GM18868 (cell line): ENCODE data around the gene AFAP1L1.
"Not testable (repeated sequence)": the region's sequence is repeated elsewhere in the genome, so short reads cannot be mapped to it uniquely, and the experiment has no call there.

Experiments used
- ATAC-seq: cut with Tn5 transposase; IDR thresholded peaks from one replicate; pipeline ENCODE4 v1.9.1; 2021; ENCODE audit warnings: mild to moderate bottlenecking, moderate library complexity; ENCODE audit not compliant: unreplicated experiment

Gene AFAP1L1

DNA sequence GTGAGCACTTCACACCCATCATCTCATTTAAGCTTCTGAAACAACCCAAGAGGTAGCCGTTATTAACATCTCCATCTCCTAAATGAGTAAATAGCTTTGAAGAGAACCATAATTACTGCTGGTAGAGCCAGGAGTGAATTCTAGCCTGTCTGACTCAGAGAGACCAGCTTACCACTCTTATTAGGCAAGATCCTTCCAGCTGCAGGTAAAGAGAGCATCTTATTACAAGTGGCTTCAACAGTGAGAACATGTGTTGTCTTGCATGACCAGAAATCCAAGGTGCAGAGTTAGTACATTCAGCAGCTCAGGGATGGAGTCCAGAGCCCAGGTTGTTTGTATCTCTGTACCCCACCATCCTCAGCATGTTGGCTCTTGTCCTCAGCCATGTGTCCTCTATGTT lies 10.9 kb upstream of the AFAP1L1 start:
- ATAC-seq, result no peak

DNA sequence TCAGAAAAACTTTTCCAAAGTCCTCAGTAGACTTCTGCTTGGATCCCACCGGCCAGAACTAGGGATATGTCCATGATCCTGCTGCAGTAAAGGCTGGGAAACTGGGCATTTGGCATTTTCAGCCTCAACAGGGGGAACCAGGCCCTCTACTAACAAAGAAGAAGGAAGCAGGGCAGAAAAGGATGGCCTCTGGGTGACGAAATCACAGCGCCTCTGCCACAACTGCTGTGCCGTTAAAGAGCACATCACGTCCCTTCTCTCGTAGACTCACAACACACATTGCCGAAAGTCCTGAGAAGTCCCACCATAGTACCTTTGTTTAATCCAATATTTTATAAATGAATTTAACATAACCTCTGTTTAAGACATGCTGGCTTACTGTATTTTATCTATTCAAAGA lies 10.4 kb upstream of the AFAP1L1 start:
- ATAC-seq, result no peak

DNA sequence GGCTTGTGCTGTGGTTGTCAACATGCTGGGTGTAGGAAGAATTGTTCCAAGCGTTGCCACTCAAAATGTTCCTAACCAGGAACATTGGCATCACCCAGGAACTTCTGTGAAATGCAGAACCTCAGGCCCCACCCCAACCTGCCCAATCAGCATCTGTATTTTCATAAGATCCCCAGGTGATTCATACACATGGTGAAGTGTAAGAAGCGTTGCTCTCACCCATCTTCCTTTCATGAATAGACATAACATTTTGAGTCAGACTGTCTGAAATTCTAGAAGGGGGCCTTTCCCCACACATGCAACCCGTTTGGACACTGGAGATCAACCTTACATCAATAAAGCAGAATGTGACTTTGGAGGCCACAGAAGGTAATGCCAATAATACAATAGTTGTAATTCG lies 9.3 kb upstream of the AFAP1L1 start:
- ATAC-seq, result no peak

DNA sequence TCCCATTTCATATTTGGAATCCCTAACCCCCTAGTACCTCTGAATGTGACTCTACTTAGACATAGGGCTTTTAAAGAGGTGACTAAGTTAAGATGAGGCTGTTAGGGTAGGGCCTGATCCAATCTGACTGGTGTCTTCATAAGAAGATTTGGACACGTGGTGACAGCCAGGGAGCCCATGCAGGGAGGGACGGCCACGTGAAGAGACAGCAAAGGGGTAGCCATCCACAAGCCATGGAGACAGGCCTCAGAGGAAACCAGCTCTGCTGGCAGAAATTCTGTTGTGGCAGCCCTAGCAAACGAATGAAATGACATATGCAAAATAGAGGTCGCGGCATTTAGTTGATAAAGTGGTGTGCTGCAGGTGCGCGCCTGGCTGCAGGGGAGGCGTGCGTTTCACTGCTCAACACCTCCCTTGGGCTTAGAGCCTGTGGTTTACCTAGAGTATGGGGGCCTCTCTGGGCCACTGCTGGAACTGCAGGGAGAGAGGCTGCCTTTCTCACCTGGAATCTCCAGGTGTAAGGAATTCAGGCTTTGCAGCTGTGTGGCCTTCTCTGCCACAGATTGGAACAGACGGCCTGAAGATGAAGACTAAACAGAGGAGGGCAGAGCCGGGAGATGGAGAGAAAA lies 7.1 kb upstream of the AFAP1L1 start:
- peak; percentile 83 for ATAC-seq

DNA sequence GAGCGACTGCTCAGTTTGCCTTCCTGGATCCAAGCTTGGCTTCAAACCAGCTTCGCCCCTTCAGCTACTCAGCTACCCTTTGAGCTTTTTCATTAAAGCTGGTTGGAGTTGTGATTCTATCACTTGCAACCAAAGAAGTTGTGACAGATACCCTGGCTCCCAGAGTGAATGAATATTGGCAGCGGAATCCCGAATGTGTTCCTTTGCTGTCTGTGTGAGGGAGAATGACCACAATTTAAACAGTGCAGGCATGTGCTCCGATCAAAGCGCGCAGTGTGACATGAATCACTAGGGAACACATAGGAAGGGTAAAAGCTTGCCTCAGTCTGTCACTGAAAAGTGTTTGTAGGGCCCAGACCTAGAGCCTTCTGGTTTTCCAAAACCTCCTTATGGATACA lies 6.6 kb upstream of the AFAP1L1 start:
- no peak for ATAC-seq

DNA sequence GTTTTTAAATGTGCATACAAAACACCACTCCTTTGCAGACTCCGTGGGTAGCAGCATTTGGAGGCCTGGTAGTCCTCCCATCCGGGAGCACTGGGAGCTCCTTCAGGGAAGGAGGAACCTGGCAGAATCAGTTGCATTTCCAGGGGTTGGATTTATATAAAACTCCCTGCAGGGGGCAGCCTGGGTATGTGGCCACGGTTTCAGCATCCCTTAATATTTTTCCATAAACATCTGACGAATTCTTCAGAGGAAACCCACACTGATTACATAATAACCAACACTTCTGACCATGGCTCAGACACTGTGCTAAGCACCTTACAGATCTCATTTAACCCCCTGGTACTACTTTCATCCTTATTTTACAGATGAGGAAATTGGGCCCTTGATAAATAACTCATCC lies 6.1 kb upstream of the AFAP1L1 start:
- no peak for ATAC-seq

DNA sequence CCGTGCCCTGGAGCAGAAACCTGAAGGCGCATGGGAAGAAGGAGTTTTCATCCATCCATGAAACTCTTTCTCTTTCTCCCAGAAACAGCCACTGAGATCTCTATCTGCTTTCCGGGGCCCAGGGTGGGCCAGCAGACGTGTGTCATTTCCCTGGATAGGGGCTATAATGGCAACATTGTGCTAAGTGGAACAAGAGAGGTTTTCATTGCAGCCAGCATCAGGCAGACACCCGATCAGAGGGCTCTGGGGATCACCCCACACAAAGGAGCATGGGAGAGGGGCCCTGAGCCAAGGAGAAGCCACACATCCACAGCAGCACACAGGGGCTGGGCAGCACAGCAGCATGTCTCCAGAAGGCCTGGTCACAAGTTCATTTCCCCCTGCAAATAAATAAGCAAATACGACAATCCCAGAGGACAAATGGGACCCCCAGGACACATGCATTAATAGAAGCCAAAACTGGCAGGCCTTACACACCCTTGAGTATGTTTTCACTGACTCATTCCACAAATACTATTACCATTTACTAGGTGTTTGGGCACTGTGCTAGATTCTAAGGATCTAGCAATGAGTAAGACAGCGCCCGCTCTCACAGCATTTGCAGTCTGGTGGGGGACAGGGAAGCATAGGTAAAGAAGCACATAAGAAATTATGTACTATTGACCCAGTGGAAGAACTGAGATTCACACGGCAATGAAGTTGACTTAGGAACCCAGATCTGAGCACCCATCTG lies 4.3 kb upstream of the AFAP1L1 start:
- no peak for ATAC-seq

DNA sequence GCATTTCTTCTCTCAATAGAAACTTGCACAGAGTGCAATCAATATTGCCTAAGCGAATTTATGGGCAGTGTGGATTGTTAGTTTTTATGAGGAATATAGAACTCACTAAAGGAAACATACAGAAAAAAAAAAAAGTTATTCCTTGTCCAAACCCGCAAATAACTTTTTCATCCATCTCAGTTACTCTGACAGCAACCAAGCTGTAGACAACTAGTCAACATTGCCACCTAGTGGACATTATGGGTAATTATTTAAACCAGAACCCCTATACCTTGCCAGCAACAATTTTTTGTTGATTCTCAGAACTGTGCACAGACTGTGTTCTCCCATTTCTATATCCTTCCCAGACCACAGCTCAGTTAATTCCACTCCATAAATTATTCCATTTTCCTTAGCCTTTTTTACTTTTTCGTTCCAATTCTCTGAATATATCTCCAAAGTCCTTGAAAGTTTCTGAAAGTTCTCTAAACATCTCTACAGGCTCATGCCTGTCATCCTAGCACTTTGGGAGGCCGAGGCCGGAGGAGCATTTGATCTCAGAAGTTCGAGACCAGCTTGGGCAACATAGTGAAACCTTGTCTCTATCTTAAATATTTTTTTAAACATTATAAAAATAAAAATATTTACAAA lies 2.6 kb upstream of the AFAP1L1 start:
- ATAC-seq, result peak; percentile 49

DNA sequence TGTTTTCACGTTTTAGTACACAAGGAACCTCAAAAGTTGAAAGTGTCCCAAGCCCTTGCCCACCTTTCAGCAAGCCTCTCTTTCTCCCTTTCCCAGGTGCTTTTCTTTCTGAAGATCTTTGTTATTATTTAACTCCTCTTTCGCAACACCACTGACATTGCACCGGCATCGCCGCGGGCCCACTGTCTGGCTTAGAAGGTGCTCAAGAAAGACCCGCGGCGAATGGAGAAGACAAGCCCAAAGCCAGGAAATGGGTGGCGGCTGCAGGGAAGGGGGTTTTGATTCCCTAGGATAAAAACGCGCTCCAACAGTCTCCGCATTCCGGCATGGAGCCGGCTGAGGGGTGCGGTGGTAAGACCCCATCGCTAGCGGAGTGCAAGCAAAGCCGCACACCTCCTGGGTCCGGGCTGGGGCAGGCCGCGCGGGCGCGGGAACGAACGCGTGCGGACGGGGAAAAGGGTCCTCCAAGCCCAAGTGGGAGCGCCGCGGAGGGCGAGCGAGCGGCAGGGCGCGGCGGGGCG lies 404 bp upstream of the AFAP1L1 start:
- ATAC-seq, result no peak

DNA sequence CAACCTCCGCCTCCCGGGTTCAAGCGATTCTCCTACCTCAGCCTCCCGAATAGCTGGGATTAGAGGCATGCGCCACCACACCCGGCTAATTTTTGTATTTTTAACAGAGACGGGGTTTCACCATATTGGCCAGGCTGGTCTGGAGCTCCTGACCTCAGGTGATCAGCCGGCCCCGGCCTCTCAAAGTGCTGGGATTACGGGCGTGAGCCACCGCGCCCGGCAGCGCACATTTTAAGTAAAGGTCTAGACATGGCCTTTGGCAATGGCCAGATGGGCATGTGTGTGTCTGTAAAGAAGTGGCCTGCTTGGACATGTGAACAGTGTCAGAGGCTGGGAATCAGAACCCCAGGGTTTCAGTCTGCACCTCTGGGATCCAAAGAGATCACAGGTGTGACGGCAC lies 1.1 kb downstream of the AFAP1L1 start:
- ATAC-seq, result not testable (repeated sequence)

DNA sequence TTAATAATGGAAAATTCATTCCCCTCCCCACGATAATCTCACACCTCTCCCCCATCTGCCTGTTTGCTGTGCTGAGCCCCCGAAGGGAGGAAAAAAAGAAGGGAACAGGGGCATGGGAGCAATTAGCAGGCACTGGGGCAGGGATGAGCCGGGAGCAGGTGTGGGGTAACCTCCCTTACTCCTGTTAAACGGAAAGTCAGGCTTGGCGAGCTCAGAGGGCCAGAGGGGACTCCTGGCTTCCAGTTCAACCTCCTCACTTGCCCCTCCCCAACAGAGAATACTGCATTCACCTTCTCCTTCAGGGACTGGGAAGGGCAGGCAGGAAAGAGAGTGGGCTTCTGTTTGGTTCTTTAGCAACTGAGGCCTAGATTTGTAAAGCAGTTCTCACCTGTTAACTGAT lies 1.6 kb downstream of the AFAP1L1 start:
- ATAC-seq, result no peak

DNA sequence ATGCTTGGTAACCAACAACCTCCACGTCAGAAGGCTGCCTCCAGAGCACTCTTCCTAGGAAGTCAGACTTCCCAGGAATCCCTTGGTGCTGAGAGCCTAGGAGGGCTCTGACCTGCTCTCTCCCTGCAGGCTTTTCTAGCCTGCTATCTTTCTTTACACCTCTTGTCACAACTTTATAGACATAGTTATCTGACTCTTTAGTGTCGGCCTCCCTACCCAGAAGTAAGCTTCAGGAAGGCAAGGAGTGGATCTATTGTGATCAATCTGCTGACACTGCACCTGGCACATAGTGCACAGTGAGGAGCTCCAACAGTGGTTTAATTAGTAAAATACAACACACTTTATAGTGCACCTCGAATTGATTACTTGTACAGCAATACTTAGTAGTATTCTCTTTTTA lies 2.3 kb downstream of the AFAP1L1 start:
- no peak for ATAC-seq

DNA sequence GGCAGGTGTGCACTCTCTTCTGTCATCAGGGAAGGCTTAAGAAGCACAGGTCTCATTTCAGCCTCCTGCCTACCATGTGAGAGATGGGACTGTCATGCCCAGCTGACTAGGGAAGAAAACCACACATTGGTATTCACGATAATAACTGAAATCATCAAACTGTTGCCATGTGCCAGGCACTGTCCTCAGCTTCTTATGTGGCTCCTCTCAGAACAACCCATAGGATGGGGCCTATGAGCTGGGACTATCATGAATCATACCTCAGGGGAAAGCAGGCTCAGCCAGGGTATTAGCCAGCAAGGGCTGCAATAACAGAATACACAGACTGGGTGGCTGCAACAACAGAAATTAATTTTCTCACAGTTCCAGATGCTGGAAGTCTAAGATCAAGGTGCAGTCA lies 3.3 kb downstream of the AFAP1L1 start:
- no peak for ATAC-seq

DNA sequence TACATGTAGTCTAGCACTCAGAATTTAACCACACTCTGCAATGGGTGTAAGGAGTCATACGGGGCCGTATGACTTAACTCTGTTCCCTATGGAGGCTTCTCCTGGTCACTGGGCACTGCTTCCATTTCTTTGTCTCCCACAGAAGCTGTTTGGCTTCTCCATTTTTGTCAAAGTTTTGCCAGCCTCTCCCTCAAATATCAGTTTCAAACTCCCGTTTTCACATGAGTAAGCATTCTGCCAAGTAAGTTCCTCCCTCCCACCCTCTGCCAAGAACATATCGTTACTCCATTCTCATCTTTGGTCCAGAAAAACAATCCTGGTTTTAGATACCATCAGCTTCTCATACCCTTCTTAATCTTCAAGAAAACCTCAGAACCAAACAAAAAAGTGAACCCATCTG lies 6.1 kb downstream of the AFAP1L1 start:
- ATAC-seq, result no peak

DNA sequence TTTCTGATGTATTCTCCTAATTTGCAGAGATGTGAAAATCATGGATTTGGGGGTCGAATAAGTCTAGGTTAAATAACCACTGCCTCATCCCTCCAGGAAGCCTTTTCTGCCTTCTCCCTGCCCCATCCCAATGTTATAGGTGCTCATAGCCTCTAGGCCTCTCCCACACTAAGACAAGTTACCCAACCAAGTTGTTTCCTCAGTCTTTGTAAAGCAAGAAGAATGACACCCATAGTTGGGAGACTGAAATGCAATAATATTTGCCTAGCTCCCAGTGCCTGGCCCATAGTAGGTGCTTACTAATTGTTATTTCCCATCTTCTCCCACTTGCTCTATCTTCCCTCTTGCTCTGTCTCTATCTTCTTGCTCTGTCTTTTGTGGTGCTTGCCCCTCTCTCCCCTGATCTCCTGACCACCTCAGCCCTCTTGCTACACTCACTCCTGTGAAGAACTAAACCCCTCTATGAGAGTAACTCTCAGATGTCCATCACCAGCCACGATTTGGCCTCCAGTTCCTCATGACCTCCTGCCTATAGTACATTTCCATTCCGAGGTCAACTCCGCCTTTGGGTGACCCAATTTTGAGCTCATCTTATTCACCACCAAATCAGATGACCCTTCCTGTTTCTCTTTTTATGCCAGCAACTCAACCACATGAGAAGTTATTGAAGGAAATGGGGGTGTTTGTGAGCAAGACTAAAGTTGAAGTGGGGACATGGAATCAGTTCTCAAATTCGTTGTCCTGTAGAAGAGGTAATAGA lies 7.0 kb downstream of the AFAP1L1 start:
- no peak for ATAC-seq

DNA sequence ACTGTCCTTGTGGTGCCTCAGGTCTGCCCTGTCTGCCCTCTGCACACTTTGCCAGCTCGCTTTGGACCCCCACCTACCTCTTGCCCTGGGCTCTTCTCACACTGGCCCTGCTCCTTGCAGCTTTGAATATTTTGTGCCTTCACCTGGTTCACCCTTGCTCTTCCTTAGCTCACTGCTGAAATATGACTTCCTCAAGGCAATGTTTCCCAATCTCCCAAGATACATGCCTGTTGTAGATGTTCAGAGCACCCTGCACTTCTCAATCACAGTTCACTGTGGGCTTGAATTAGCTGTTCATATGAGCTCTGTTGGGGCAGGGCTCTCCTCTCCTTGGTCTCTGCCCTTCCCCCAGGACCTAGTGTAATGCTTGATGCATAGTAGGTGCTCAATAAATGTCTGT lies 8.0 kb downstream of the AFAP1L1 start:
- ATAC-seq, result no peak

DNA sequence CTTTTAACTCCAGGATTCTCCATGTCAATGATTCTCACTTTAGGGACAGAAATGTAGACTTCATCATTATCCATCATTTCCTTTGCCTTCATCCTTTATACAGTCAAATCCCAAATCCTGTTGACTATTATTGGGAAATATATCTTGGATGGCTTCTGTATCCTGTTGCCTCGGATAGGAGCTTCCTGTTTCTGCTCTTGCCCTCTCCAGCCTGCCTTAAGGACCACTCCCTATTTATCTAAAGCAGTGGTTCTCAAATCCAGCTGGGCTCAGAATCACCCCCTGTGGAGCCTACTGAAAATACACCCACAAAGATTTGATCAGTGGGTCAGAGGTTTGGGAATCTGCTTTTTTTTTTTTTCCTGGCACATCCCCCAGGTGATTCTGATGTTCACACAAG lies 8.5 kb downstream of the AFAP1L1 start:
- ATAC-seq, result no peak

DNA sequence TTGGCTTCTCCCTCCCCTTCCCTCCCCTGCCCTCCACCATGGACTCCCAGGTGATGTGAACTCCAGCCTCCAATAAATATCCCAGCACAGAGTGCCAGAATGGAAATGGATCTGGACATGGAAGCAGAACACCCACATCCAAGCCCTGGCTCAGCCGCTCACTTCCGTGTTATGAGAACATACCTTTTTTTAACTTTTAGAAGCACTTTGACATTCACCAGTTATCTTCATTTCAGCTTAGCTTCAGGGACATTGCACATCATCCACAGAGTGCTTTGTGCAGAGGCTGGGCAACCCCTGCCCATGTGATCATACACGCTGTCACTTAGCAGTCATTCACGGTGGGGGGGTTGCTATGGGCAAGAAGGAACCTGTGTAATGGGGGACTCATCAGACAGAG lies 9.1 kb downstream of the AFAP1L1 start:
- ATAC-seq, result no peak

DNA sequence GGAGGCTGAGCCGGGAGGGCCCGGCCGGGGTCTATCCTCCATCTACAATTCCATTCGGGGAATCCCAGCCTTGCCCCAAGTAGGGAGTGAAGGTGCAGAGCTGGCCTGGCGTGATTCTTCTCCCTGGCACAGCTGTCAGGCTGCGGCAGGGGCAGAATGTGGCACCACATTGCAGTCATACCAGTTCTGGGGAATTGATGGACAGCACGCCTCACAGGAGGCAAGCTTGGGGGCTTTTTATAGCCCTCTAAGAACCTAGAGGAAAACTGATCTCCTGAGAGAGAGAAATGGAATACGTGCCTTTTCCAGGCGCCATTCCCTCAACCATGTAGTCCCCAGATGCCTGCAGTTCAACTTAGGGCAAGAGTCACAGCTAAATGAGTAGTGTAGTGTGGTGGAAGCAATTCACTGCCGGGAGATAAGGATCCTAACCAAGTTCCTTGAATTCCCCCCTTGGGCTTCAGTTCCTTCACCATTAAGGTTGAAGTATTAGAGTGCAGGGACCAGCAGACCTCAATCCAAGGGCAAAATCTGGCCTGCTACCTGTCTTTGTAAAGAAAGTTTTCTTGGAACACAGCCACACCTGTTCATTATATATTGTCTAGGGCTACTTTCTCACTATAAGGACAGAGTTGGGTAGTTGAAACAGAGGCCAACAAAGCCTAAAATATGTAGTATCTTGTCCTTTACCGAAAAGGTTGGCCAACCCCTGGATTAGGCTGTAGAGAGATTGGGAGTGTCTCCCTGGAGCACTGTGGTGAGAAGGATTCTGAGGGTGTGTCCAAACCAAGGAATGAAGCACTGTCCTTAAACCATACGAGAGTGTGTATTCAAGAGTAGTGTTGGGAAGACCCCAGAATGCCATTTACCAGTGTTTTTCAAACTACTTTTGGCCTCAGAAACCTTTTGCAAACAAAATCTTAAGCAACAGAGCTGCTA lies 10.6 kb downstream of the AFAP1L1 start:
- no peak for ATAC-seq

DNA sequence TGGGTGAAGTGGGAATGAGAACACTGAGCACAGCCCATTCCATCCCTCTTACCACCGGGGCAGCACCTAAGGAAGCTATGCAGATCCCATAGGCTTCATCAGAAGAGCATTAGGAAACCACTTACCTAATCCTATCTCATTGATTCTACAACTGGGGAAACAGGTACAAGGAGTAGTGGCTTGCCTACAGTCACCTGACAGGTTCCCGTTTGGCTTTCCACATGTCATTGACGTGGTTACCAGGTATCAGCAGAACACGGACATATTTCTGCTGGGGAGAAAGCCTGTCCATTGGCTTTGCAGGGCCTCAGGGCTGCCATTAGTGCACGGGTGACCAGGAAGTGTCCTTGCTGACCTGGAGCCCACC lies 11.3 kb downstream of the AFAP1L1 start:
- no peak for ATAC-seq
